B cell (primary cell): Measurements from ENCODE around the gene CFAP119. TPM values are rescaled to one million over a fixed set of nuclear protein-coding genes. Genes with fewer than 3 reads are reported as not detected.

Experiments used
- ATAC-seq: fragments of 200-7000 bp; cut with Tn5 transposase; one replicate; pipeline ENCODE4 v1.10.0; 2021; ENCODE audit warnings: low read depth, mild to moderate bottlenecking, moderate number of reproducible peaks, moderate library complexity
- CTCF ChIA-PET: fragments of 350-600 bp; sonication (Branson Sonifier 250); formaldehyde crosslinking; loops from one replicate; lab custom pipeline; 2021; ENCODE audit warnings: antibody characterized with exemption, inconsistent platforms; lab: Charles Lee
- POLR2A ChIA-PET: fragments of 350-600 bp; sonication (Branson Sonifier 250); formaldehyde crosslinking; loops from one replicate; lab custom pipeline; 2021; ENCODE audit warnings: antibody characterized with exemption; lab: Charles Lee
- DNase-seq: peaks from one replicate; pipeline ENCODE4 v3.0.0; 2013
- H2AFZ ChIP-seq: 2 replicates; pipeline ENCODE4 v1.6.1; 2012; ENCODE audit warnings: mild to moderate bottlenecking, low read depth, low read length; ENCODE audit not compliant: insufficient read depth, poor library complexity, severe bottlenecking
- H3K27ac ChIP-seq, 2 donors: 1 replicate in 1 of 2; 2 replicates in 1 of 2; pipeline ENCODE4 v1.5.1; 2012 to 2013; ENCODE audit warnings: low read length in 2 of 2, mild to moderate bottlenecking in 2 of 2, moderate library complexity in 1 of 2
- H3K27me3 ChIP-seq, 4 experiments: fragments of 200-600 bp in 1 of 4; sonication (generic) in 1 of 4; replicated peaks in 1 of 4; 1 replicate in 2 of 4; 2 replicates in 2 of 4; pipeline versions ENCODE4 v1.6.1 to v1.7.0; 2013 to 2016; ENCODE audit warnings: low read length in 3 of 4, mild to moderate bottlenecking in 2 of 4, mixed read lengths in 1 of 4, moderate library complexity in 1 of 4; ENCODE audit not compliant: insufficient read depth in 4 of 4, control insufficient read depth in 3 of 4; ENCODE audit errors: control extremely low read depth in 1 of 4
- H3K36me3 ChIP-seq, 2 experiments: replicated peaks in 1 of 2; 1 replicate in 1 of 2; 2 replicates in 1 of 2; pipeline versions ENCODE4 v1.6.1 to v1.7.1; 2013; ENCODE audit warnings: low read length in 1 of 2; ENCODE audit not compliant: insufficient read depth in 2 of 2, control insufficient read depth in 1 of 2; ENCODE audit errors: control extremely low read depth in 1 of 2, extremely low read depth in 1 of 2
- H3K4me1 ChIP-seq, 2 donors: fragments of 200-600 bp in 1 of 2; sonication (generic) in 1 of 2; 1 replicate in 1 of 2; 2 replicates in 1 of 2; pipeline versions ENCODE4 v1.5.1 to v1.6.1; 2013 to 2017; ENCODE audit warnings: low read length in 2 of 2; ENCODE audit not compliant: control insufficient read depth in 2 of 2, insufficient read depth in 2 of 2
- H3K4me2 ChIP-seq: replicated peaks from 2 replicates; pipeline ENCODE3; 2012; ENCODE audit warnings: mild to moderate bottlenecking, low read depth, low read length; ENCODE audit not compliant: poor library complexity, severe bottlenecking
- H3K4me3 ChIP-seq, 5 experiments: fragments of 200-600 bp in 1 of 5; sonication (generic) in 1 of 5; 1 replicate in 3 of 5; 2 replicates in 2 of 5; pipeline versions ENCODE4 v1.5.1 to v1.7.0; 2011 to 2016; ENCODE audit warnings: low read length in 4 of 5, mild to moderate bottlenecking in 4 of 5, low read depth in 2 of 5, control low read depth in 1 of 5, moderate library complexity in 1 of 5; ENCODE audit not compliant: insufficient read depth in 1 of 5; ENCODE audit errors: control extremely low read depth in 1 of 5, extremely low read depth in 1 of 5
- H3K79me2 ChIP-seq: fragments of 200-600 bp; sonication (generic); one replicate; pipeline ENCODE4 v1.6.0; 2016; ENCODE audit warnings: low read length; ENCODE audit not compliant: control insufficient read depth, insufficient read depth
- H3K9ac ChIP-seq: fragments of 200-600 bp; sonication (generic); 2 replicates; pipeline ENCODE4 v1.6.1; 2017; ENCODE audit warnings: mild to moderate bottlenecking, low read length, moderate library complexity
- H3K9me3 ChIP-seq, 3 donors: one replicate each; pipeline versions ENCODE4 v1.6.1 to v1.7.1; 2013; ENCODE audit warnings: low read length in 2 of 3; ENCODE audit not compliant: control insufficient read depth in 2 of 3, insufficient read depth in 1 of 3; ENCODE audit errors: control extremely low read depth in 1 of 3
- H4K20me1 ChIP-seq: 2 replicates; pipeline ENCODE4 v1.6.0; 2012; ENCODE audit warnings: mild to moderate bottlenecking, low read length; ENCODE audit not compliant: insufficient read depth, control insufficient read depth, poor library complexity, severe bottlenecking
- H3K27ac Mint-ChIP-seq: one replicate; pipeline ENCODE4 v1.8.0; 2021; ENCODE audit warnings: mixed read lengths
- H3K27me3 Mint-ChIP-seq: one replicate; pipeline ENCODE4 v1.8.0; 2021; ENCODE audit warnings: mixed read lengths
- H3K4me1 Mint-ChIP-seq: one replicate; pipeline ENCODE4 v1.8.0; 2021; ENCODE audit warnings: mixed read lengths
- H3K4me3 Mint-ChIP-seq: one replicate; pipeline ENCODE4 v1.8.0; 2021; ENCODE audit warnings: mixed read lengths
- H3K9me3 Mint-ChIP-seq: one replicate; pipeline ENCODE4 v1.8.0; 2022; ENCODE audit warnings: mixed read lengths; ENCODE audit not compliant: insufficient read depth
- CTCF ChIP-seq: fragments of 200-600 bp; IDR thresholded peaks from one replicate; pipeline ENCODE4 v1.8.0; 2022; ENCODE audit warnings: antibody characterized with exemption, mild to moderate bottlenecking
- EZH2 ChIP-seq: IDR thresholded peaks from 2 replicates; pipeline ENCODE4 v1.6.1; 2012; ENCODE audit warnings: borderline replicate concordance, low read depth, mild to moderate bottlenecking, moderate library complexity, low read length; ENCODE audit not compliant: insufficient read depth, poor library complexity, severe bottlenecking
- WGBS: methylation state at CpG from one replicate; pipeline ENCODE4 v1.1.5; 2013; ENCODE audit warnings: missing lambda C conversion rate; ENCODE audit not compliant: insufficient coverage; 5-methylcytosine and 5-hydroxymethylcytosine counted together
- intact Hi-C: fragments of 100-400 bp; cut with micrococcal nuclease; formaldehyde crosslinking; loops from one replicate; pipeline ENCODE4 v1.10.0; 2022
- polyA plus RNA-seq: library from polyadenylated mRNA; depleted of rRNA; stranded (reverse); fragments of >200 nt; gene quantifications from 2 replicates; pipeline ENCODE4 v1.2.3, GENCODE V29; 2012
- total RNA-seq, 2 donors: library from RNA; stranded (reverse); fragments of 120-200 nt in 1 of 2; gene quantifications; 1 replicate in 1 of 2; 2 replicates in 1 of 2; pipeline versions ENCODE4 v1.2.3 to v1.2.4, GENCODE V29; 2013 to 2022

CFAP119 gene
- total and polyA plus RNA-seq, 2 donors (not counting 1 experiment from before 2014, with no cell fraction given) = 8.5 to 11.7 TPM

GRCh38 chr16:30768583-30769181, 6.8 kb upstream of the CFAP119 start:
- H3K4me1 ChIP-seq = peaks cover under 1 to 21% of the 10 kb centered on the region in 2 donors
- Mint-ChIP-seq H3K27me3 (no peaks in the 10 kb centered on the region), H3K4me3 (no peak overlapping the region), H3K27ac (no peak overlapping the region), H3K4me1 (peaks cover 25% of the 10 kb centered on the region), H3K9me3 (no peaks in the 10 kb centered on the region)
- no peak overlapping the region for H3K9ac ChIP-seq
- H2AFZ ChIP-seq = no peak overlapping the region
- DNase-seq (peak; percentile 7), ATAC-seq (no peak)
- no peak overlapping the region for H3K4me3 ChIP-seq
- peaks cover 0 to 87% of the 10 kb centered on the region in 2 experiments for H3K36me3 ChIP-seq
- CTCF ChIA-PET = no interaction called here
- POLR2A ChIA-PET = no interaction called here
- H4K20me1 ChIP-seq = peaks cover 60% of the 10 kb centered on the region
- H3K27me3 ChIP-seq = no peaks in the 10 kb centered on the region
- H3K4me2 ChIP-seq = no peak overlapping the region
- intact Hi-C loops = no loop called here
- H3K27ac ChIP-seq = no peak overlapping the region
- H3K9me3 ChIP-seq = no peaks in the 10 kb centered on the region
- H3K79me2 ChIP-seq = peaks cover 13% of the 10 kb centered on the region
- TF ChIP-seq CTCF = no peak
- TF ChIP-seq EZH2 = no peak
- 98% methylated on average over 23 of the region's 23 CpGs for WGBS

GRCh38 chr16:30767767-30768465, 6.1 kb upstream of the CFAP119 start:
- no peak overlapping the region for H3K4me3 ChIP-seq
- POLR2A ChIA-PET = no interaction called here
- no peak for TF ChIP-seq EZH2
- ATAC-seq (peak; percentile 76), DNase-seq (peak; percentile 69)
- intact Hi-C loops = no loop called here
- H3K27ac ChIP-seq = no peak overlapping the region
- WGBS = 93% methylated on average over 10 of the region's 18 CpGs
- Mint-ChIP-seq H3K4me3 (no peak overlapping the region), H3K27me3 (no peaks in the 10 kb centered on the region), H3K4me1 (peaks cover 30% of the 10 kb centered on the region), H3K27ac (peak overlapping the region; percentile 69), H3K9me3 (no peaks in the 10 kb centered on the region)
- H4K20me1 ChIP-seq = peaks cover 60% of the 10 kb centered on the region
- CTCF ChIA-PET = interaction anchor here (0.6 kb wide), 1 partner anchor 69 kb away, joined by 3 read pairs; the partner anchor contains the start of gene SRCAP
- H3K4me1 ChIP-seq = peaks cover 8 to 28% of the 10 kb centered on the region in 2 donors
- no peaks in the 10 kb centered on the region for H3K27me3 ChIP-seq
- no peak overlapping the region for H3K9ac ChIP-seq
- peak overlapping the region; percentile 17 for H3K4me2 ChIP-seq
- no peak overlapping the region for H2AFZ ChIP-seq
- no peaks in the 10 kb centered on the region for H3K9me3 ChIP-seq
- H3K36me3 ChIP-seq = peaks cover 0 to 87% of the 10 kb centered on the region in 2 experiments
- H3K79me2 ChIP-seq = peaks cover 20% of the 10 kb centered on the region
